Muscle layer of duodenum (tissue), 2 donors: ENCODE results near the gene LDLRAD4.

Source experiments
- H3K27ac ChIP-seq: one replicate; pipeline ENCODE4 v1.7.0; 2013; ENCODE audit warnings: mild to moderate bottlenecking, low read length
- H3K27me3 ChIP-seq: one replicate; pipeline ENCODE4 v1.7.0; 2013; ENCODE audit warnings: low read depth, mild to moderate bottlenecking, control low read depth, low read length
- H3K36me3 ChIP-seq, 2 donors: one replicate each; pipeline ENCODE4 v1.7.0; 2013; ENCODE audit warnings: low read length in 2 of 2, control low read depth in 1 of 2, mild to moderate bottlenecking in 1 of 2; ENCODE audit not compliant: insufficient read depth in 2 of 2, control insufficient read depth in 1 of 2
- H3K4me1 ChIP-seq, 2 donors: one replicate each; pipeline ENCODE4 v1.7.0; 2013; ENCODE audit warnings: low read length in 2 of 2, mild to moderate bottlenecking in 2 of 2, control low read depth in 1 of 2, moderate library complexity in 1 of 2; ENCODE audit not compliant: insufficient read depth in 2 of 2, control insufficient read depth in 1 of 2
- H3K4me3 ChIP-seq, 2 donors: one replicate each; pipeline ENCODE4 v1.7.0; 2013; ENCODE audit warnings: low read length in 2 of 2, low read depth in 1 of 2, mild to moderate bottlenecking in 1 of 2
- H3K9me3 ChIP-seq, 2 donors: one replicate each; pipeline ENCODE4 v1.7.0; 2013; ENCODE audit warnings: low read length in 2 of 2, control low read depth in 1 of 2, mild to moderate bottlenecking in 1 of 2; ENCODE audit not compliant: control insufficient read depth in 1 of 2
- donor health status: healthy.

Gene LDLRAD4

GRCh38 chr18:13576598-13576997, 358.0 kb downstream of the LDLRAD4 start:
- H3K4me3 ChIP-seq = no peak overlapping the region
- H3K36me3 ChIP-seq = no peaks in the 10 kb centered on the region
- H3K4me1 ChIP-seq = peaks cover 4 to 14% of the 10 kb centered on the region in 2 donors
- no peak overlapping the region for H3K27ac ChIP-seq
- no peaks in the 10 kb centered on the region for H3K9me3 ChIP-seq
- H3K27me3 ChIP-seq = no peaks in the 10 kb centered on the region

GRCh38 chr18:13577091-13577697, 358.6 kb downstream of the LDLRAD4 start:
- H3K36me3 ChIP-seq = no peaks in the 10 kb centered on the region
- no peaks in the 10 kb centered on the region for H3K9me3 ChIP-seq
- no peak overlapping the region for H3K27ac ChIP-seq
- H3K4me3 ChIP-seq = no peak overlapping the region
- H3K4me1 ChIP-seq = peaks cover 4 to 14% of the 10 kb centered on the region in 2 donors
- no peaks in the 10 kb centered on the region for H3K27me3 ChIP-seq

GRCh38 chr18:13577781-13578180, 359.2 kb downstream of the LDLRAD4 start:
- H3K27ac ChIP-seq = no peak overlapping the region
- peaks cover 4 to 14% of the 10 kb centered on the region in 2 donors for H3K4me1 ChIP-seq
- H3K9me3 ChIP-seq = no peaks in the 10 kb centered on the region
- H3K4me3 ChIP-seq = no peak overlapping the region
- no peaks in the 10 kb centered on the region for H3K36me3 ChIP-seq
- H3K27me3 ChIP-seq = no peaks in the 10 kb centered on the region

- Histone ChIP-seq H3K4me1 (peaks cover 4 to 14% of the 10 kb centered on the region in 2 donors), H3K27me3 (no peaks in the 10 kb centered on the region), H3K36me3 (no peaks in the 10 kb centered on the region), H3K4me3 (no peak overlapping the region), H3K9me3 (no peaks in the 10 kb centered on the region), H3K27ac (no peak overlapping the region)
Measured at GRCh38 chr18:13578400-13578799, 359.8 kb downstream of the LDLRAD4 start.

- Histone ChIP-seq H3K27me3 (no peaks in the 10 kb centered on the region), H3K36me3 (no peaks in the 10 kb centered on the region), H3K4me1 (peaks cover 4 to 14% of the 10 kb centered on the region in 2 donors), H3K27ac (no peak overlapping the region), H3K9me3 (no peaks in the 10 kb centered on the region), H3K4me3 (no peak overlapping the region)
Measured at GRCh38 chr18:13579874-13580273, 361.3 kb downstream of the LDLRAD4 start.

- Histone ChIP-seq H3K4me3 (no peak overlapping the region), H3K4me1 (peaks cover 4 to 14% of the 10 kb centered on the region in 2 donors), H3K9me3 (no peaks in the 10 kb centered on the region), H3K27me3 (no peaks in the 10 kb centered on the region), H3K36me3 (no peaks in the 10 kb centered on the region), H3K27ac (no peak overlapping the region)
Measured at GRCh38 chr18:13580351-13580750, 361.8 kb downstream of the LDLRAD4 start.

- Histone ChIP-seq H3K9me3 (no peaks in the 10 kb centered on the region), H3K27ac (no peak overlapping the region), H3K4me1 (peaks cover 4 to 14% of the 10 kb centered on the region in 2 donors), H3K27me3 (no peaks in the 10 kb centered on the region), H3K4me3 (no peak overlapping the region), H3K36me3 (no peaks in the 10 kb centered on the region)
Measured at GRCh38 chr18:13580991-13581390, 362.4 kb downstream of the LDLRAD4 start.

GRCh38 chr18:13581496-13582177, 363.1 kb downstream of the LDLRAD4 start:
- Histone ChIP-seq H3K36me3 (no peaks in the 10 kb centered on the region), H3K4me3 (no peak overlapping the region), H3K27me3 (no peaks in the 10 kb centered on the region), H3K9me3 (no peaks in the 10 kb centered on the region), H3K4me1 (peaks cover 4 to 14% of the 10 kb centered on the region in 2 donors), H3K27ac (no peak overlapping the region)

GRCh38 chr18:13582178-13582670, 363.7 kb downstream of the LDLRAD4 start:
- no peaks in the 10 kb centered on the region for H3K36me3 ChIP-seq
- H3K27me3 ChIP-seq = no peaks in the 10 kb centered on the region
- no peak overlapping the region for H3K4me3 ChIP-seq
- H3K4me1 ChIP-seq = peaks cover 4 to 14% of the 10 kb centered on the region in 2 donors
- H3K27ac ChIP-seq = no peak overlapping the region
- H3K9me3 ChIP-seq = no peaks in the 10 kb centered on the region

GRCh38 chr18:13583576-13584550, 365.3 kb downstream of the LDLRAD4 start:
- Histone ChIP-seq H3K4me3 (no peak overlapping the region), H3K27me3 (no peaks in the 10 kb centered on the region), H3K27ac (no peak overlapping the region), H3K36me3 (no peaks in the 10 kb centered on the region), H3K9me3 (no peaks in the 10 kb centered on the region), H3K4me1 (peaks cover 0 to 14% of the 10 kb centered on the region in 2 donors)

GRCh38 chr18:13584825-13585224, 366.3 kb downstream of the LDLRAD4 start:
- no peaks in the 10 kb centered on the region for H3K9me3 ChIP-seq
- H3K27me3 ChIP-seq = no peaks in the 10 kb centered on the region
- H3K36me3 ChIP-seq = no peaks in the 10 kb centered on the region
- peaks cover 0 to 10% of the 10 kb centered on the region in 2 donors for H3K4me1 ChIP-seq
- no peak overlapping the region for H3K4me3 ChIP-seq
- H3K27ac ChIP-seq = no peak overlapping the region
